ENCODE results near the gene P4HA2. TPM values are rescaled to one million over a fixed set of nuclear protein-coding genes. Genes with fewer than 3 reads are reported as not detected.

The P4HA2 gene
- total and polyA plus RNA-seq, 9 of the 15 experiments (the other 6 are each of a cell fraction or from before 2014, with no cell fraction given) = 9.6 to 50.0 (median 12.7) TPM

- no TSS peak for BruUV-seq (replicated peaks)
- H3K4me1 ChIP-seq (replicated peaks in 1 of 2; ENCODE audit: control insufficient read depth in 2 of 2, insufficient read depth in 2 of 2, low read length in 2 of 2) = no peaks in the 10 kb centered on the region
- H3K4me3 ChIP-seq = no peak overlapping the region
- no peak for ATAC-seq
- no peaks in the 10 kb centered on the region for H3K27me3 ChIP-seq (ENCODE audit: control insufficient read depth in 2 of 2, insufficient read depth in 2 of 2, low read length in 2 of 2)
- ChIA-PET CTCF (ENCODE audit: low intra/inter-chr PET ratio) (no interaction called here), POLR2A (no interaction called here)
- no peaks in the 10 kb centered on the region for H3K79me2 ChIP-seq (ENCODE audit: control insufficient read depth, insufficient read depth, low read length)
- H3K9me1 ChIP-seq (ENCODE audit: control insufficient read depth, insufficient read depth, low read length) = no peaks in the 10 kb centered on the region
- no peak overlapping the region for H2AFZ ChIP-seq (ENCODE audit: low read depth, low read length)
- no peak for FAIRE-seq
- no peak overlapping the region for H3K4me2 ChIP-seq (ENCODE audit: insufficient read depth, low read length)
- no peak overlapping the region for H3K27ac ChIP-seq (ENCODE audit: extremely low read depth, low read depth, low read length)
- in situ Hi-C loops (cut with MboI) (no loop called here), intact Hi-C loops (cut with micrococcal nuclease) (no loop called here)
- 45% methylated on average over 5 of the region's 5 CpGs for WGBS (ENCODE audit: insufficient coverage, low coverage, missing lambda C conversion rate)
- no peaks in the 10 kb centered on the region; the same call in 1 of the 3 replicates for H3K36me3 ChIP-seq (ENCODE audit: control insufficient read depth, insufficient read depth, low read length)
- no peaks in the 10 kb centered on the region; the same call in 1 of the 2 replicates for H4K20me1 ChIP-seq (replicated peaks; ENCODE audit: control insufficient read depth, insufficient read depth, low read length)
- no peaks in the 10 kb centered on the region for H3K9me3 ChIP-seq (replicated peaks; ENCODE audit: control insufficient read depth, insufficient read depth, low read depth, low read length)
- no peak overlapping the region for H3K9ac ChIP-seq (ENCODE audit: insufficient read depth in 1 of 2, low read depth in 2 of 2, low read length in 2 of 2)
- DNase-seq (ENCODE audit: extremely low read depth in 1 of 4, low spot score in 3 of 4) = no peak
- TF ChIP-seq ELF2 (CRISPR knock-in tag; IDR thresholded peaks at IDR 0.05) = no peak
- no peak for TF ChIP-seq SOX6 (IDR thresholded peaks at IDR 0.05)
- no peak for TF ChIP-seq ZNF280A (IDR thresholded peaks at IDR 0.05; ENCODE audit: low read depth, partially characterized antibody)
- TF ChIP-seq PTRF (tag; IDR thresholded peaks at IDR 0.05) = no peak
- TF ChIP-seq, protein P1, sequence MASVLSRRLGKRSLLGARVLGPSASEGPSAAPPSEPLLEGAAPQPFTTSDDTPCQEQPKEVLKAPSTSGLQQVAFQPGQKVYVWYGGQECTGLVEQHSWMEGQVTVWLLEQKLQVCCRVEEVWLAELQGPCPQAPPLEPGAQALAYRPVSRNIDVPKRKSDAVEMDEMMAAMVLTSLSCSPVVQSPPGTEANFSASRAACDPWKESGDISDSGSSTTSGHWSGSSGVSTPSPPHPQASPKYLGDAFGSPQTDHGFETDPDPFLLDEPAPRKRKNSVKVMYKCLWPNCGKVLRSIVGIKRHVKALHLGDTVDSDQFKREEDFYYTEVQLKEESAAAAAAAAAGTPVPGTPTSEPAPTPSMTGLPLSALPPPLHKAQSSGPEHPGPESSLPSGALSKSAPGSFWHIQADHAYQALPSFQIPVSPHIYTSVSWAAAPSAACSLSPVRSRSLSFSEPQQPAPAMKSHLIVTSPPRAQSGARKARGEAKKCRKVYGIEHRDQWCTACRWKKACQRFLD (CRISPR knock-in tag; IDR thresholded peaks at IDR 0.05) = no peak
- TF ChIP-seq STAT6 (CRISPR knock-in tag; IDR thresholded peaks at IDR 0.05) = no peak
Observed at GRCh38 chr5:132198571-132198970, 29.1 kb downstream of the P4HA2 start.

All from K562 (cell line).